ENCODE data around the gene UBXN6.

UBXN6 gene

DNA sequence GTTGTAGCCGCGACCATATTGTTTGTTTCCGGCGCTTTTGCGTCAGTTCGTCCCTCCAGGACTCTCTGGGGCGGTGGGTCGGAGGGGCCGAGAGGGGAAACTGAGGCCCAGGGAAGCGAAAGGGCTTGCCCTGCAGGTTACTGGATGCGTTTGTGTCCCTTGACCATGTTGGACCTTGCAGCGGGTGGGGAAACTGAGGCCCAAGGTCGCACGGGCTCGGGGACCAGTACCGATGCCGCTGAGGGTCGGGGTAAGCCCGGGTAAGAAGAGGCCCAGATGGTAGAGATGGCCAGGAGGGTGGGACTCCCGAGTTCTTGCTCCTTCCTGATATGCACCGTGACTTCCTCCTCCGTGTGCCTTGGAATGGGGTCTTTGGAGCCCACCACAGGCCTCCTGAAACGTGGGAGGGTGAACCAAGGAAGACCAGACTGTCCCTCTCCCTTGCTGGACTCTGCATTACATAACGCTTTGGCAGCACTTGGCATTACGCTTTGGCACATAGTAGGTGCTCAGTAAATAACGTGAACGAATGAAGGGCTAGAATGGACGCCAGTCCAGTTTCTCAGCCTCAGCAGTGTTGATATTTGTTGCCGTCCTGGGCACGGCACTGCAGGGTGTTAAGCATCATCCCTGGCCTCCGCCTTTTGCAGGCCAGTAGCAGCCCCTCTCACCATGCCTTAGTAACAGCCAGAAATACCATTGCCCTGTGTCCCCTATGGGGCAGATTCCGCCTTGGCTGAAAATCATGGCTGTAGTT, 54.4 kb downstream of the UBXN6 start:
- peak overlapping the region; percentile 96 for H3K4me3 Mint-ChIP-seq
- no peaks in the 10 kb centered on the region for H3K9me3 Mint-ChIP-seq
- peaks cover 46% of the 10 kb centered on the region for H3K4me1 Mint-ChIP-seq (ENCODE audit: low read depth)

DNA sequence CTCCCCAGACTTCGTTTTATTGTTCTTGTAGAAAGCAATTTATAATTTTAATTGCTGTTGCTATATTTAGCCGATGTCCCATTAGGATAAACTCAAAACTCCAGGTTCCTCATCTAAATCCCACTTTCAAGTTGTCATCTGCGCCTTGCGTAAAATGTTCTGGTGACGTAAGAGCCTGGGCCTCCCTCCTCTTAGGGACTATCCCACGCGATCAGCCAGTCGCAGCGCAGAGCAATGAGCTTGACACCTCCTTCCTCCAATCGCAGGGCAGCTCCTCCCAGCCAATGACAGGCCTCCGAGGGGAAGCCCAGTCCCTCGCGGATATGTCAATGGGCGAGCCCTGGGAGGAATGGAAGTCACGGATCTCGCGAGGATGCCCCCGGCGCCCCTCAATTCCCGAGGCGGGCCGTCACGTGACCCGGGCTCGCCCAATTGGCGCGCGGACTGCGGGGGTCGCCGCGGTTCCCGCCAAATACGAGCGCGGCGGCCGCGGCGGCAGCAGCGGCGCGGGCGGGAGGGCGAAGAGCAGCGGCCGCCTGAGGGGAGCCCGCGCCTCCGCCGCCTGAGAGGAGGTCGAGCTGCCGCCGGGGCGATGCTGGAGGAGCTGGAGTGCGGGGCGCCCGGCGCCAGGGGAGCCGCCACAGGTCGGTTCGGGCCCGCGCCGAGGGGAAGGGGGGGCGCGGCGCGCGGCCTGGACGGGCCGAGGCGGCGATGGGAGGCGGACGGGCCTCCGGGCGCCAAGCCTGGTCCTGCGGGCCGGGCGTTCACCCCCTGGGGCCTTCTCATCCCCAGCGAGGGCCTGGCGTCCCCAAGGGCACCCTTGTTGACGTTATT, 55.2 kb downstream of the UBXN6 start, which contains the start of gene CHAF1A:
CHAF1A (plus strand) TSS at position 470 of the 834 bp plus-strand sequence; CDS start at position 593, 123 bp downstream.
- peak; percentile 99 for DNase-seq (ENCODE audit: low spot score)
- H3K4me3 Mint-ChIP-seq = peak within 1 kb of the TSS; percentile 96
- peaks cover 49% of the 10 kb centered on the region for H3K4me1 Mint-ChIP-seq (ENCODE audit: low read depth)
- no peaks in the 10 kb centered on the region for H3K27me3 Mint-ChIP-seq (ENCODE audit: low read depth)
- peaks cover 31% of the 10 kb centered on the region for H3K36me3 Mint-ChIP-seq (ENCODE audit: low read depth)
- H3K27ac Mint-ChIP-seq = peak within 1 kb of the TSS; percentile 93
- H3K9me3 Mint-ChIP-seq = no peaks in the 10 kb centered on the region

More for the DNA sequence above, 54.4 kb downstream of the UBXN6 start:
- H3K36me3 Mint-ChIP-seq (ENCODE audit: low read depth) = peaks cover 31% of the 10 kb centered on the region
- no peaks in the 10 kb centered on the region for H3K27me3 Mint-ChIP-seq (ENCODE audit: low read depth)
- peak overlapping the region; percentile 93 for H3K27ac Mint-ChIP-seq
- no peak for DNase-seq (ENCODE audit: low spot score)

DNA sequence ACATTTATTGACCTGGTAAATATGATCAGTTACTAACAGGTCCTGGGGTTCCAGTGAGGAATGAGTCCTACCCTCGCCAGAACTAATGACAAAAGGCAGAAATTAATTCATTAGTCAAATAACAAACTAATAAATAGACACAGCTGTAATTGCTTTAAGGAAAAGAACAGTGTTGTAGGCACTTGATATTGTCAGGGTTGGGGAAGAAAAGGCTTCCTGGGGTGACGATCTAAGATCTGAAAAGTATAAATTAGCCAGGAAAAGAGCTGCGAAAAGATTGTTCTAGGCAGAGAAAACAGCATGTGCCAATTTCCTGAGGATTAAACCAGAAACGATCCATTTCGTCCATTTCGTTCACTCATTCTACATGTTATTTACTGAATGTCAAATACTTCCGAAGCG, 55.8 kb downstream of the UBXN6 start:
- peaks cover 35% of the 10 kb centered on the region for H3K36me3 Mint-ChIP-seq (ENCODE audit: low read depth)
- H3K4me1 Mint-ChIP-seq (ENCODE audit: low read depth) = peaks cover 56% of the 10 kb centered on the region
- no peaks in the 10 kb centered on the region for H3K27me3 Mint-ChIP-seq (ENCODE audit: low read depth)

DNA sequence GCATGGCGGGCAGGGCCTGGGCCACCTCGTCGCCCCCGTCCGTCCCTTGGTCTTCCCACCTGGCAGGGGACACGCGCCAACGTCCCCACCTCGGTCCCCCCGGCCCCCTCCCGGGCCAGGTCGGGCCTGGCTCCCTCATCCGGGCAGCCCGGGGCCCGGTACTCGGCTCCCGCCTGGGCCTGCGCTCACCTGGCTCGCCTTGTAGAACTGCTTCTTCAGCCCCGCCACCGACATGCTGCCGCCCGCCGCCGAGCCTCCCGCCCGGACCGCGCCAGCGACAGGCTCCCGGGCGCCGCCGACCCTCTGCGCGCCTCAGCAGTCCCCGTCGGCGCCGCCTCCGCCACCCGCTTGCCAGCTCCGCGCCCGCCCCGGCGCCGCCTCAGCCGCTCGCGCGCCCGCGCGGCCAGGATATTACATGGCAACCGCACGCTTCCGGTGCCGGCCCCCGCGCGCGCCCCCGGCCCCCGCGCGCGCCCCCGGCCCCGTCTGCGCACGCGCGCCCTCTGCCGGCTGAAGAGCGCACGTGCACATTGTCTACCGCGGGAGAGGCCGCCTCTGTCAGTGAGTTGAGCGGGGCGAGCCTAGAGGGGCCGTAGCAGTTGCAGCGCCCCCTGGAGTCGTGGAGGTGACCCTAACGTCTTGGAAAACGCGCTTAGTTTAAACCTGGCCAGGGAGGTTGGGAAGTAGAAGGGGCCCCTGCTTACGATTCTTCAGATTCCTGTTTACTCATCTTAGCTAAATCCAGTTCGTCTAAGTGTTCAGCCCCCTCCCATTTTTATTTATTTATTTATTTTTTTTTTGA, 57.3 kb downstream of the UBXN6 start, which contains the start of gene SH3GL1:
SH3GL1 (minus strand) TSS at position 413 of the 802 bp plus-strand sequence; CDS start at position 234, 179 bp downstream.
- Mint-ChIP-seq H3K36me3 (ENCODE audit: low read depth) (peaks cover 36% of the 10 kb centered on the region), H3K27ac (peak within 1 kb of the TSS; percentile 97), H3K27me3 (ENCODE audit: low read depth) (no peaks in the 10 kb centered on the region), H3K9me3 (no peaks in the 10 kb centered on the region), H3K4me1 (ENCODE audit: low read depth) (peaks cover 53% of the 10 kb centered on the region), H3K4me3 (peak within 1 kb of the TSS; percentile 96)
- DNase-seq (ENCODE audit: low spot score) = peak; percentile 89

More for the DNA sequence above, 55.8 kb downstream of the UBXN6 start:
- Mint-ChIP-seq H3K9me3 (no peaks in the 10 kb centered on the region), H3K27ac (peak overlapping the region; percentile 92), H3K4me3 (peak overlapping the region; percentile 77)
- DNase-seq (ENCODE audit: low spot score) = no peak

DNA sequence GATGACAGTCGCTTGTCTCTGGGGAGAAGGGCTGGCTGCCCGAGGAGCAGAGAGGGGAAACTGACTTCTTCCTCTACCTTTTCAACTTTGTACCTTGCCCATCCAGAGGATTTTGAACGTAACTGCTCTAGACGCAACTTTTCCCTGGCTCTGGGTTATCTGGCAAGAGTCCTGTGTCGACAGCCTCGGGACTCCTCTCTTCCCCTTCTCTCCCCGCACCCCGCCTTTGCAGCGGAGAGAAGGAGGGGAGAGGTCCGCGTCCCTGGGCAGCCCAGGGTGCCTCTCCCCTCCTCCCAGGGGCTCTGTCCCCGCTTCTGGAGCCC, 57.8 kb downstream of the UBXN6 start:
- DNase-seq (ENCODE audit: low spot score) = no peak
- Mint-ChIP-seq H3K9me3 (no peaks in the 10 kb centered on the region), H3K4me1 (ENCODE audit: low read depth) (peaks cover 50% of the 10 kb centered on the region), H3K27me3 (ENCODE audit: low read depth) (no peaks in the 10 kb centered on the region), H3K36me3 (ENCODE audit: low read depth) (peaks cover 37% of the 10 kb centered on the region), H3K27ac (peak overlapping the region; percentile 97), H3K4me3 (peak overlapping the region; percentile 96)

DNA sequence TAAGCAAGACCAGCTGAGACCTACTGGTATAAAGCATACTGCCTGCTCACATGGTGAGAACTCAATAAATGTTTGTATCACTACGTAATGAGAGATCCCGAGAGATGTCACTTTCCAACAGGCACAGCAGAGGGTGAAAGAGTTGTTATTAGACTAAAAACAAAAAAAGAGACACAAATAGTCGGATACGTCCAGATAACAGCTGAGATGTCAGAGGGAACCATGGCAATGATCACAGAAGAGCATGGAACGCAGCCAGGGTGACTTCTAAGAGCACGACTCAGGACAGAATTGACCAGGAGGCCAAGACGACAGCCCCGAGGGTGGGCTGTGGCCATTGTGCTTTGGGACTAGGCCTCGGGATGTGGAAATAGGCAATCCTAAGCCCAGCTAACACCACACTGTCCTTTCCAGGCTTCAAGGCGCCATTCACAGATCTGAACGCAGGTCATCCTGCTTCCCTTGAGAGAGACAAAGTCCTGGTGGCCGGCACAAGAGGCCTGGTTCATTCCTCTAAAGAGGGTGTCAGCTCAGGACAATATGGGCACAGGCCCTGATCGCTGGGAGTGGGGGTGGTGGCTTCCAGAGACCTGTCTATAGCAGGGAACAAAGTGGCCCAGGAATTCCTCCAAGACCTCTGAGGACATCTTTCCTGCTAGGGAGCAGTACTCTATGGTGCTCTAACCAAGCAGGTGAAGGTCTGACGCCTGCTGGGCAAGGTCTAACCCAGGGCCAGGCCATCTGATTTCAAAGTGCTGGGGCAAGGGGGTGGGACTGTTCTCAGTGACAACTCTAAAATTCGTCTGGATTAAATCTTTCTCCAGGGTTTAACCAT, 60.4 kb downstream of the UBXN6 start:
- no peak for DNase-seq (ENCODE audit: low spot score)
- H3K36me3 Mint-ChIP-seq (ENCODE audit: low read depth) = peaks cover 33% of the 10 kb centered on the region
- no peaks in the 10 kb centered on the region for H3K9me3 Mint-ChIP-seq
- no peaks in the 10 kb centered on the region for H3K27me3 Mint-ChIP-seq (ENCODE audit: low read depth)
- no peak overlapping the region for H3K4me3 Mint-ChIP-seq
- H3K27ac Mint-ChIP-seq = no peak overlapping the region
- H3K4me1 Mint-ChIP-seq (ENCODE audit: low read depth) = peaks cover 47% of the 10 kb centered on the region
